ENCODE results near the gene PTPA.

DNA sequence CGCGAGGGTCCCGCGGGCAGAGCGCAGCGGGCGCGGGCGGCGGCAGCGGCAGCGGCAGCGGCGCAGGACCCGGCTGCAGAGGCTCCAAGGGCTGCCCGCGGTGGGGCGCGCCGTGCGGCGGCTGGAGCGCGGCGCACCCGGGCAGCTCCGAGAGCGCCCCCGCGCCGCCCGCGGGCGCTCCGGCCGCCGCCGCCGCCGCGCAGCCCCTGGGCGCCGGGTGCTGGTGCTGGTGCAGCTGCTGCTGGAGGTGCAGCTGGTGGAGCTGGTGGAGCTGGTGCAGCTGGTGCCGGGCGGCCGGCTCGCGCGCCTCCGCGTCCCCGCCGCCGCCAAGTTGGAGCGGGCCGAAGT lies 66.2 kb downstream of the PTPA start:
- TF ChIP-seq, protein P1, sequence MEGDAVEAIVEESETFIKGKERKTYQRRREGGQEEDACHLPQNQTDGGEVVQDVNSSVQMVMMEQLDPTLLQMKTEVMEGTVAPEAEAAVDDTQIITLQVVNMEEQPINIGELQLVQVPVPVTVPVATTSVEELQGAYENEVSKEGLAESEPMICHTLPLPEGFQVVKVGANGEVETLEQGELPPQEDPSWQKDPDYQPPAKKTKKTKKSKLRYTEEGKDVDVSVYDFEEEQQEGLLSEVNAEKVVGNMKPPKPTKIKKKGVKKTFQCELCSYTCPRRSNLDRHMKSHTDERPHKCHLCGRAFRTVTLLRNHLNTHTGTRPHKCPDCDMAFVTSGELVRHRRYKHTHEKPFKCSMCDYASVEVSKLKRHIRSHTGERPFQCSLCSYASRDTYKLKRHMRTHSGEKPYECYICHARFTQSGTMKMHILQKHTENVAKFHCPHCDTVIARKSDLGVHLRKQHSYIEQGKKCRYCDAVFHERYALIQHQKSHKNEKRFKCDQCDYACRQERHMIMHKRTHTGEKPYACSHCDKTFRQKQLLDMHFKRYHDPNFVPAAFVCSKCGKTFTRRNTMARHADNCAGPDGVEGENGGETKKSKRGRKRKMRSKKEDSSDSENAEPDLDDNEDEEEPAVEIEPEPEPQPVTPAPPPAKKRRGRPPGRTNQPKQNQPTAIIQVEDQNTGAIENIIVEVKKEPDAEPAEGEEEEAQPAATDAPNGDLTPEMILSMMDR (conservative IDR thresholded peaks at IDR 0.05 in 1 of 2, IDR thresholded peaks at IDR 0.05 in 1 of 2; ENCODE audit: low read depth in 1 of 2, low read length in 2 of 2) = no peak
- TF ChIP-seq EZH2 (IDR thresholded peaks at IDR 0.05; ENCODE audit: low read length, missing control alignments) = no peak
